ENCODE measurements around the gene COLGALT1. TPM values are rescaled to one million over a fixed set of nuclear protein-coding genes. Genes with fewer than 3 reads are reported as not detected.

Gene COLGALT1
- 54.8 to 78.8 TPM (median 71.2 TPM) in 5 replicates for total RNA-seq (2022; extraction: Qiagen RNA extraction)

DNA sequence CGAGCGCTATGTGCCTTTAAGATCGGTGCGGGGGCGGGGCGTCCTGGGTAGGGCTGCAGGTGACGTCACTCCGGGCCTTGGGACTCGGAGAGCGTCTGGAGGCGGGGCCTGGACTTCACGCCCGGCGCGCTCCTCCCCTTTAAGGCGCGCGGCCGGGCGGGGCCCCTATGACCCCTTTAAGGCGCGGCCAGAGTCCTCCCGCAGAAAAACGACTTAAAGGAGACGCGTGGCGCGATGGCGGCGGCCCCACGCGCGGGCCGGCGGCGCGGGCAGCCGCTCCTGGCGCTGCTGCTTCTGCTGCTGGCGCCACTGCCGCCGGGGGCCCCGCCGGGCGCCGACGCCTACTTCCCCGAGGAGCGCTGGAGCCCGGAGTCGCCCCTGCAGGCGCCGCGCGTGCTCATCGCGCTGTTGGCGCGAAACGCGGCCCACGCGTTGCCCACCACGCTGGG is at the start of gene COLGALT1:
Gene COLGALT1 (plus strand): TSS at position 170 of the 449 bp plus-strand sequence. CDS start 65 bp downstream, at position 235.

Other genes with a start within 250 kb of the COLGALT1 start
- 57.9 to 102 TPM (median 92.7 TPM) in 5 replicates for gene MRPL34, start 249.8 kb upstream of the COLGALT1 start, total RNA-seq (2022; extraction: Qiagen RNA extraction)
- gene DDA1, start 246.1 kb upstream of the COLGALT1 start, total RNA-seq (2022; extraction: Qiagen RNA extraction), result 62.0 to 70.1 TPM (median 65.9 TPM) in 5 replicates
- gene ANO8, start 220.8 kb upstream of the COLGALT1 start, total RNA-seq (2022; extraction: Qiagen RNA extraction), result 2.5 to 5.1 TPM (median 4.4 TPM) in 5 replicates
- gene GTPBP3, start 218.1 kb upstream of the COLGALT1 start, total RNA-seq (2022; extraction: Qiagen RNA extraction), result 16.8 to 24.6 TPM (median 22.4 TPM) in 5 replicates
- not detected in 5 replicates for gene PLVAP, start 178.3 kb upstream of the COLGALT1 start, total RNA-seq (2022; extraction: Qiagen RNA extraction)
- gene CCDC194, start 161.5 kb upstream of the COLGALT1 start, total RNA-seq (2022; extraction: Qiagen RNA extraction), result not detected in 5 replicates
- 0.13 to 0.43 TPM in 2 of 5 replicates, not detected in the others for gene BST2, start 150.0 kb upstream of the COLGALT1 start, total RNA-seq (2022; extraction: Qiagen RNA extraction)
- 31.0 to 44.1 TPM (median 43.6 TPM) in 5 replicates for gene MVB12A, start 135.6 kb upstream of the COLGALT1 start, total RNA-seq (2022; extraction: Qiagen RNA extraction)
- 0.58 to 1.1 TPM (median 0.84 TPM) in 5 replicates for gene TMEM221, start 107.0 kb upstream of the COLGALT1 start, total RNA-seq (2022; extraction: Qiagen RNA extraction)
- not detected in 5 replicates for gene NXNL1, start 94.7 kb upstream of the COLGALT1 start, total RNA-seq (2022; extraction: Qiagen RNA extraction)
- 2.2 to 3.5 TPM (median 3.0 TPM) in 5 replicates for gene SLC27A1, start 85.1 kb upstream of the COLGALT1 start, total RNA-seq (2022; extraction: Qiagen RNA extraction)
- 46.3 to 80.6 TPM (median 76.2 TPM) in 5 replicates for gene PGLS, start 44.0 kb upstream of the COLGALT1 start, total RNA-seq (2022; extraction: Qiagen RNA extraction)
- 1.3 to 2.2 TPM (median 1.9 TPM) in 5 replicates for gene UNC13A, start 132.7 kb downstream of the COLGALT1 start, total RNA-seq (2022; extraction: Qiagen RNA extraction)
- gene MAP1S, start 163.8 kb downstream of the COLGALT1 start, total RNA-seq (2022; extraction: Qiagen RNA extraction), result 30.1 to 38.2 TPM (median 33.6 TPM) in 5 replicates
- 19.2 to 21.5 TPM (median 20.2 TPM) in 5 replicates for gene FCHO1, start 195.8 kb downstream of the COLGALT1 start, total RNA-seq (2022; extraction: Qiagen RNA extraction)
- gene B3GNT3, start 239.5 kb downstream of the COLGALT1 start, total RNA-seq (2022; extraction: Qiagen RNA extraction), result 3.6 to 4.8 TPM (median 4.5 TPM) in 5 replicates